GM12878 (cell line): ENCODE results near the gene ETFBKMT. TPM values are rescaled to one million over a fixed set of nuclear protein-coding genes. Genes with fewer than 3 reads are reported as not detected.

Experiments
- ATAC-seq: fragments of 200-7000 bp; cut with Tn5 transposase; 3 replicates; pipeline ENCODE4 v1.9.1; 2020; ENCODE audit warnings: mild to moderate bottlenecking, moderate library complexity
- BruUV-seq: library from RNA; stranded (reverse); fragments of 400-500 nt; replicated peaks from 2 replicates; lab custom pipeline; 2021; lab: Mats Ljungman, UMichigan
- CTCF ChIA-PET: fragments of 300-600 bp; sonication (Branson Sonifier 250); formaldehyde crosslinking; extraction: SDS; loops from one replicate; lab custom pipeline; 2021; ENCODE audit warnings: inconsistent platforms; lab: Yijun Ruan, JAX
- POLR2A ChIA-PET: fragments of 350-600 bp; formaldehyde crosslinking; extraction: SDS; loops from one replicate; lab custom pipeline; 2021; ENCODE audit warnings: inconsistent platforms; lab: Charles Lee
- RAD21 ChIA-PET: fragments of 300-600 bp; sonication (Branson Sonifier 250); formaldehyde crosslinking; loops from one replicate; lab custom pipeline; 2023; ENCODE audit warnings: antibody characterized with exemption; ENCODE audit not compliant: unreplicated experiment; lab: Charles Lee
- SMC1A ChIA-PET: fragments of 300-600 bp; sonication (Branson Sonifier 250); formaldehyde crosslinking; loops from one replicate; lab custom pipeline; 2023; ENCODE audit not compliant: unreplicated experiment, uncharacterized antibody; lab: Charles Lee
- DNase-seq: peaks from one replicate; pipeline ENCODE4 v3.0.0-alpha.2; 2011; ENCODE audit warnings: low read depth, low spot score
- FAIRE-seq: peaks from 3 replicates; lab custom pipeline; 2011; peaks lifted over from hg19 to GRCh38; lab: Jason Lieb, UNC
- H2AFZ ChIP-seq: 2 replicates; pipeline ENCODE4 v1.6.0; 2011; ENCODE audit warnings: low read depth, low read length, control low read depth; ENCODE audit not compliant: control insufficient read depth
- H3K27ac ChIP-seq: 2 replicates; pipeline ENCODE4 v1.5.1; 2011; ENCODE audit warnings: control low read depth; ENCODE audit not compliant: control insufficient read depth, insufficient read depth
- H3K27me3 ChIP-seq, 2 experiments: replicated peaks in 1 of 2; 2 replicates each; pipeline versions ENCODE4 v1.6.0 to v1.6.1; 2011; ENCODE audit warnings: low read length in 1 of 2; ENCODE audit not compliant: control insufficient read depth in 2 of 2, insufficient read depth in 2 of 2
- H3K36me3 ChIP-seq, 2 experiments: 2 replicates each; pipeline ENCODE4 v1.5.1; 2011; ENCODE audit warnings: low read length in 1 of 2; ENCODE audit not compliant: control insufficient read depth in 2 of 2, insufficient read depth in 2 of 2
- H3K4me1 ChIP-seq: 2 replicates; pipeline ENCODE4 v1.6.1; 2011; ENCODE audit warnings: mild to moderate bottlenecking, low read length, moderate library complexity, mixed read lengths; ENCODE audit not compliant: control insufficient read depth, insufficient read depth
- H3K4me2 ChIP-seq: 2 replicates; pipeline ENCODE4 v1.6.0; 2011; ENCODE audit warnings: control low read depth; ENCODE audit not compliant: control insufficient read depth, insufficient read depth
- H3K4me3 ChIP-seq: fragments of 200-600 bp; sonication (generic); 2 replicates; pipeline ENCODE4 v1.5.1; 2016
- H3K79me2 ChIP-seq: 2 replicates; pipeline ENCODE4 v1.6.0; 2011; ENCODE audit warnings: low read length; ENCODE audit not compliant: control insufficient read depth, insufficient read depth
- H3K9ac ChIP-seq: 2 replicates; pipeline ENCODE4 v1.8.0; 2011; ENCODE audit warnings: low read length, control low read depth, mixed read lengths; ENCODE audit not compliant: control insufficient read depth, insufficient read depth
- H3K9me3 ChIP-seq: replicated peaks from 3 replicates; pipeline ENCODE4 v1.5.1; 2011; ENCODE audit warnings: mild to moderate bottlenecking, low read length; ENCODE audit not compliant: control insufficient read depth, insufficient read depth
- H4K20me1 ChIP-seq: 2 replicates; pipeline ENCODE4 v1.6.0; 2011; ENCODE audit not compliant: control insufficient read depth, insufficient read depth
- ASH2L ChIP-seq: fragments of 300-600, 200-600 bp; sonication (generic); IDR thresholded peaks from 2 replicates; pipeline ENCODE4 v1.6.1; 2017; ENCODE audit warnings: low read depth, mild to moderate bottlenecking, borderline replicate concordance
- CHD4 ChIP-seq: fragments of 200-600 bp; sonication (generic); IDR thresholded peaks from 2 replicates; pipeline ENCODE4 v1.6.1; 2016; ENCODE audit warnings: mild to moderate bottlenecking
- MTA3 ChIP-seq: IDR thresholded peaks from 2 replicates; pipeline ENCODE4 v1.6.1; 2012; ENCODE audit warnings: low read length, inconsistent platforms, borderline replicate concordance
- PAX5 ChIP-seq: IDR thresholded peaks from 2 replicates; pipeline ENCODE4 v1.6.1; 2011; ENCODE audit warnings: low read depth, low read length, borderline replicate concordance
- PAX8 ChIP-seq: fragments of 450-650 bp; IDR thresholded peaks from 2 replicates; pipeline ENCODE4 v1.6.1; 2017; ENCODE audit warnings: mild to moderate bottlenecking, moderate library complexity
- RFX5 ChIP-seq: IDR thresholded peaks from 2 replicates; pipeline ENCODE4 v1.6.1; 2011; ENCODE audit warnings: low read depth, low read length, improper control_type of control experiment
- ZNF24 ChIP-seq: fragments of 450-650 bp; IDR thresholded peaks from 2 replicates; pipeline ENCODE4 v1.6.1; 2017; ENCODE audit warnings: antibody characterized with exemption, mild to moderate bottlenecking
- ZZZ3 ChIP-seq: IDR thresholded peaks from 2 replicates; pipeline ENCODE4 v1.6.1; 2011; ENCODE audit warnings: low read depth; ENCODE audit not compliant: control insufficient read depth, insufficient read length
- WGBS: methylation state at CpG from one replicate; pipeline ENCODE4 v1.1.6; 2016; ENCODE audit warnings: low lambda C conversion rate; ENCODE audit not compliant: insufficient replicate concordance, insufficient coverage; ENCODE audit errors: missing lambda C conversion rate; 5-methylcytosine and 5-hydroxymethylcytosine counted together
- in situ Hi-C: fragments of 300-500 bp; cut with MboI; formaldehyde crosslinking; loops from 9 replicates; pipeline ENCODE4 v1.14.3; 2018; ENCODE audit warnings: mixed read lengths
- intact Hi-C: fragments of 100-400 bp; cut with micrococcal nuclease; formaldehyde crosslinking; loops from one replicate; pipeline ENCODE4 v1.14.2; 2022; ENCODE audit not compliant: unreplicated experiment
- polyA plus RNA-seq, 11 experiments: library from polyadenylated mRNA; depleted of rRNA in 4 of 11; unstranded in 6 of 11; stranded (reverse) in 5 of 11; fragments of >200 nt; fragmentation: Nextera tagmentation in 4 of 11; fragmentation: Illumina TruSeq in 1 of 11; extraction: Ambion mirVana in 4 of 11; extraction: Trizol in 1 of 11; gene quantifications; 1 replicate in 1 of 11; 2 replicates in 10 of 11; pipeline versions ENCODE4 v1.2.1 to v1.2.3, GENCODE V29; 2011 to 2016; ENCODE audit warnings: inconsistent platforms in 2 of 11, missing spikeins in 2 of 11, low read depth in 1 of 11
- total RNA-seq, 4 experiments: library from RNA; depleted of rRNA in 3 of 4; stranded (reverse); fragments of >200 nt in 3 of 4; fragmentation: Illumina TruSeq in 1 of 4; extraction: Trizol in 1 of 4; gene quantifications; 2 replicates each; pipeline versions ENCODE4 v1.2.1 to v1.2.3, GENCODE V29; 2013 to 2021
- TF ChIP-seq, protein P1 (sequence below): IDR thresholded peaks from 2 replicates; pipeline ENCODE4 v1.6.1; 2012; ENCODE audit warnings: low read depth, low read length, improper control_type of control experiment
- TF ChIP-seq, protein P2 (sequence below): IDR thresholded peaks from 2 replicates; pipeline ENCODE4 v1.6.1; 2011; ENCODE audit warnings: borderline replicate concordance, low read depth, mild to moderate bottlenecking, moderate library complexity, low read length; ENCODE audit not compliant: insufficient read depth, poor library complexity, severe bottlenecking
- TF ChIP-seq, protein P3 (sequence below), 3 experiments: IDR thresholded peaks in 2 of 3; conservative IDR thresholded peaks in 1 of 3; 2 replicates each; pipeline ENCODE4 v1.5.1; 2011; ENCODE audit warnings: low read depth in 3 of 3, low read length in 3 of 3, mild to moderate bottlenecking in 3 of 3, control low read depth in 2 of 3, moderate library complexity in 2 of 3, inconsistent platforms in 1 of 3, mixed read lengths in 1 of 3; ENCODE audit not compliant: control insufficient read depth in 2 of 3, insufficient read depth in 1 of 3; ENCODE audit errors: extremely low read depth in 1 of 3
- TF ChIP-seq, protein P4 (sequence below): fragments of 450-650 bp; IDR thresholded peaks from 2 replicates; pipeline ENCODE4 v1.6.1; 2017; ENCODE audit warnings: mild to moderate bottlenecking, moderate library complexity
- TF ChIP-seq, protein P5 (sequence below): IDR thresholded peaks from 2 replicates; pipeline ENCODE4 v1.6.1; 2012; ENCODE audit warnings: low read depth, low read length, improper control_type of control experiment

Gene ETFBKMT
- total and polyA plus RNA-seq, 10 of the 15 experiments (the other 5 are each of a cell fraction or from before 2014, with no cell fraction given) = 0.25 to 1.1 (median 0.65) TPM

DNA sequence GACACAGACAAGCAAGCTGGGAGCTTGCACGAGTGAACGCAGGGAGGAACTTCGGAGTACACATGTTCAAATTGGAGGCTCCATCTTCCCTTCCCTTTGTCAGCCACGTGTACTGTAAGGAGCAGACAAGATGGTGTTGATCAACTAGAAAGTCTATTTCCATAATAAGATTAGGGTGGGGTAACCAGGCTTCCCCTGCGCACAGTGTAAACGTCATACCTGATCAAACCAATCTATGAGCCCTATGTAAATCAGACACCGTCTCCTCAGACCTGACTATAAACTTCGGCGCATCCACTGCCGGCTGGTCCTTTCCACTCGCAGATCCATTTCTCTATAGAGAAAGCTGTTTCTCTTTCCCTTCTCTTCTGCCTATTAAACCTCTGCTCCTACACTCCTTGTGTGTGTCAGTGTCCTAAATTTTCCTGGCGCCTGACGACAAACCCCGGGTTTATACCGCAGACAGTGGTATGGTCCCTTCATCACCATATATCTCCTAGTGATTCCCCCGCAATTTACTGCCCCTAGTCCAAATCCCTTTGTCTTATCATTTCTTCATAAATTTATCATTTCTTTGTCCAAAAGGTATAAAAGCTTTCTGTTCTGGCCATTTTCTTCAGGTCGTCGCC lies 7.5 kb upstream of the ETFBKMT start:
- DNase-seq = no peak
- H3K27ac ChIP-seq = no peak overlapping the region
- ChIA-PET POLR2A (no interaction called here), RAD21 (interaction anchor here (0.6 to 3.1 kb wide), 16 partner anchors 16 to 1103 kb away, joined by 3 to 60 read pairs (median 8); partner anchors contain the start of gene YARS2), SMC1A (interaction anchor here (1.1 to 3.8 kb wide), 17 partner anchors 8 to 1103 kb away, joined by 3 to 46 read pairs (median 6); partner anchors contain the start of genes BICD1 and YARS2), CTCF (interaction anchor here (1.5 to 3.7 kb wide), 16 partner anchors 17 to 1102 kb away, joined by 4 to 74 read pairs (median 10); partner anchors contain the start of gene YARS2)
- FAIRE-seq = no peak
- peaks cover 10% of the 10 kb centered on the region for H3K4me1 ChIP-seq
- in situ Hi-C loops (loop anchor here (5.0 to 25.0 kb wide), 4 partner anchors 660 to 1260 kb away; no protein-coding TSS in a partner anchor), intact Hi-C loops (loop anchor here (2.0 to 5.0 kb wide), 6 partner anchors 250 to 1265 kb away; partner anchors contain the start of gene YARS2)
- no peaks in the 10 kb centered on the region for H3K27me3 ChIP-seq
- no TSS peak for BruUV-seq
- H3K36me3 ChIP-seq = no peaks in the 10 kb centered on the region
- WGBS = 93% methylated on average over 18 of the region's 18 CpGs
- H3K9me3 ChIP-seq = no peaks in the 10 kb centered on the region
- H3K9ac ChIP-seq = no peak overlapping the region
- no peak for ATAC-seq
- H3K4me3 ChIP-seq = no peak overlapping the region
- no peak overlapping the region for H2AFZ ChIP-seq
- no peaks in the 10 kb centered on the region for H3K79me2 ChIP-seq
- H3K4me2 ChIP-seq = no peak overlapping the region
- no peaks in the 10 kb centered on the region for H4K20me1 ChIP-seq
- TF ChIP-seq, protein P1, sequence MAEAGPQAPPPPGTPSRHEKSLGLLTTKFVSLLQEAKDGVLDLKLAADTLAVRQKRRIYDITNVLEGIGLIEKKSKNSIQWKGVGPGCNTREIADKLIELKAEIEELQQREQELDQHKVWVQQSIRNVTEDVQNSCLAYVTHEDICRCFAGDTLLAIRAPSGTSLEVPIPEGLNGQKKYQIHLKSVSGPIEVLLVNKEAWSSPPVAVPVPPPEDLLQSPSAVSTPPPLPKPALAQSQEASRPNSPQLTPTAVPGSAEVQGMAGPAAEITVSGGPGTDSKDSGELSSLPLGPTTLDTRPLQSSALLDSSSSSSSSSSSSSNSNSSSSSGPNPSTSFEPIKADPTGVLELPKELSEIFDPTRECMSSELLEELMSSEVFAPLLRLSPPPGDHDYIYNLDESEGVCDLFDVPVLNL = no peak
- TF ChIP-seq, protein P2, sequence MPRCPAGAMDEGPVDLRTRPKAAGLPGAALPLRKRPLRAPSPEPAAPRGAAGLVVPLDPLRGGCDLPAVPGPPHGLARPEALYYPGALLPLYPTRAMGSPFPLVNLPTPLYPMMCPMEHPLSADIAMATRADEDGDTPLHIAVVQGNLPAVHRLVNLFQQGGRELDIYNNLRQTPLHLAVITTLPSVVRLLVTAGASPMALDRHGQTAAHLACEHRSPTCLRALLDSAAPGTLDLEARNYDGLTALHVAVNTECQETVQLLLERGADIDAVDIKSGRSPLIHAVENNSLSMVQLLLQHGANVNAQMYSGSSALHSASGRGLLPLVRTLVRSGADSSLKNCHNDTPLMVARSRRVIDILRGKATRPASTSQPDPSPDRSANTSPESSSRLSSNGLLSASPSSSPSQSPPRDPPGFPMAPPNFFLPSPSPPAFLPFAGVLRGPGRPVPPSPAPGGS = no peak
- TF ChIP-seq ZZZ3 (no peak), PAX5 (no peak), ASH2L (no peak), PAX8 (no peak), ZNF24 (no peak), CHD4 (no peak), MTA3 (no peak), RFX5 (no peak)
- TF ChIP-seq, protein P3, sequence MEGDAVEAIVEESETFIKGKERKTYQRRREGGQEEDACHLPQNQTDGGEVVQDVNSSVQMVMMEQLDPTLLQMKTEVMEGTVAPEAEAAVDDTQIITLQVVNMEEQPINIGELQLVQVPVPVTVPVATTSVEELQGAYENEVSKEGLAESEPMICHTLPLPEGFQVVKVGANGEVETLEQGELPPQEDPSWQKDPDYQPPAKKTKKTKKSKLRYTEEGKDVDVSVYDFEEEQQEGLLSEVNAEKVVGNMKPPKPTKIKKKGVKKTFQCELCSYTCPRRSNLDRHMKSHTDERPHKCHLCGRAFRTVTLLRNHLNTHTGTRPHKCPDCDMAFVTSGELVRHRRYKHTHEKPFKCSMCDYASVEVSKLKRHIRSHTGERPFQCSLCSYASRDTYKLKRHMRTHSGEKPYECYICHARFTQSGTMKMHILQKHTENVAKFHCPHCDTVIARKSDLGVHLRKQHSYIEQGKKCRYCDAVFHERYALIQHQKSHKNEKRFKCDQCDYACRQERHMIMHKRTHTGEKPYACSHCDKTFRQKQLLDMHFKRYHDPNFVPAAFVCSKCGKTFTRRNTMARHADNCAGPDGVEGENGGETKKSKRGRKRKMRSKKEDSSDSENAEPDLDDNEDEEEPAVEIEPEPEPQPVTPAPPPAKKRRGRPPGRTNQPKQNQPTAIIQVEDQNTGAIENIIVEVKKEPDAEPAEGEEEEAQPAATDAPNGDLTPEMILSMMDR (IDR thresholded peaks at IDR 0.05 in 2 of 3, conservative IDR thresholded peaks at IDR 0.05 in 1 of 3; ENCODE audit: control insufficient read depth in 2 of 3, extremely low read depth in 1 of 3, insufficient read depth in 1 of 3, low read depth in 3 of 3, low read length in 3 of 3) = no peak
- TF ChIP-seq, protein P4, sequence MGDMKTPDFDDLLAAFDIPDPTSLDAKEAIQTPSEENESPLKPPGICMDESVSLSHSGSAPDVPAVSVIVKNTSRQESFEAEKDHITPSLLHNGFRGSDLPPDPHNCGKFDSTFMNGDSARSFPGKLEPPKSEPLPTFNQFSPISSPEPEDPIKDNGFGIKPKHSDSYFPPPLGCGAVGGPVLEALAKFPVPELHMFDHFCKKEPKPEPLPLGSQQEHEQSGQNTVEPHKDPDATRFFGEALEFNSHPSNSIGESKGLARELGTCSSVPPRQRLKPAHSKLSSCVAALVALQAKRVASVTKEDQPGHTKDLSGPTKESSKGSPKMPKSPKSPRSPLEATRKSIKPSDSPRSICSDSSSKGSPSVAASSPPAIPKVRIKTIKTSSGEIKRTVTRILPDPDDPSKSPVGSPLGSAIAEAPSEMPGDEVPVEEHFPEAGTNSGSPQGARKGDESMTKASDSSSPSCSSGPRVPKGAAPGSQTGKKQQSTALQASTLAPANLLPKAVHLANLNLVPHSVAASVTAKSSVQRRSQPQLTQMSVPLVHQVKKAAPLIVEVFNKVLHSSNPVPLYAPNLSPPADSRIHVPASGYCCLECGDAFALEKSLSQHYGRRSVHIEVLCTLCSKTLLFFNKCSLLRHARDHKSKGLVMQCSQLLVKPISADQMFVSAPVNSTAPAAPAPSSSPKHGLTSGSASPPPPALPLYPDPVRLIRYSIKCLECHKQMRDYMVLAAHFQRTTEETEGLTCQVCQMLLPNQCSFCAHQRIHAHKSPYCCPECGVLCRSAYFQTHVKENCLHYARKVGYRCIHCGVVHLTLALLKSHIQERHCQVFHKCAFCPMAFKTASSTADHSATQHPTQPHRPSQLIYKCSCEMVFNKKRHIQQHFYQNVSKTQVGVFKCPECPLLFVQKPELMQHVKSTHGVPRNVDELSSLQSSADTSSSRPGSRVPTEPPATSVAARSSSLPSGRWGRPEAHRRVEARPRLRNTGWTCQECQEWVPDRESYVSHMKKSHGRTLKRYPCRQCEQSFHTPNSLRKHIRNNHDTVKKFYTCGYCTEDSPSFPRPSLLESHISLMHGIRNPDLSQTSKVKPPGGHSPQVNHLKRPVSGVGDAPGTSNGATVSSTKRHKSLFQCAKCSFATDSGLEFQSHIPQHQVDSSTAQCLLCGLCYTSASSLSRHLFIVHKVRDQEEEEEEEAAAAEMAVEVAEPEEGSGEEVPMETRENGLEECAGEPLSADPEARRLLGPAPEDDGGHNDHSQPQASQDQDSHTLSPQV = no peak
- TF ChIP-seq, protein P5, sequence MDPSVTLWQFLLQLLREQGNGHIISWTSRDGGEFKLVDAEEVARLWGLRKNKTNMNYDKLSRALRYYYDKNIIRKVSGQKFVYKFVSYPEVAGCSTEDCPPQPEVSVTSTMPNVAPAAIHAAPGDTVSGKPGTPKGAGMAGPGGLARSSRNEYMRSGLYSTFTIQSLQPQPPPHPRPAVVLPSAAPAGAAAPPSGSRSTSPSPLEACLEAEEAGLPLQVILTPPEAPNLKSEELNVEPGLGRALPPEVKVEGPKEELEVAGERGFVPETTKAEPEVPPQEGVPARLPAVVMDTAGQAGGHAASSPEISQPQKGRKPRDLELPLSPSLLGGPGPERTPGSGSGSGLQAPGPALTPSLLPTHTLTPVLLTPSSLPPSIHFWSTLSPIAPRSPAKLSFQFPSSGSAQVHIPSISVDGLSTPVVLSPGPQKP = no peak
